KOPT-K1 (cell line): ENCODE results near the gene GLG1.
"Not testable (repeated sequence)": the region's sequence is repeated elsewhere in the genome, so short reads cannot be mapped to it uniquely, and the experiment has no call there.

Experiments
- H3K27ac ChIP-seq: fragments of 200-600 bp; sonication (generic); 2 replicates; pipeline ENCODE4 v1.5.1; 2016; ENCODE audit warnings: antibody characterized with exemption, mild to moderate bottlenecking, low read depth, low read length; ENCODE audit not compliant: poor library complexity, severe bottlenecking
- H3K36me3 ChIP-seq: fragments of 200-600 bp; sonication (generic); 2 replicates; pipeline ENCODE4 v1.5.1; 2017; ENCODE audit warnings: antibody characterized with exemption, mild to moderate bottlenecking, low read length, moderate library complexity; ENCODE audit not compliant: insufficient read depth
- H3K9me3 ChIP-seq: fragments of 200-600 bp; sonication (generic); 2 replicates; pipeline ENCODE4 v1.5.1; 2017; ENCODE audit warnings: antibody characterized with exemption, low read length, mild to moderate bottlenecking; ENCODE audit not compliant: insufficient read depth, poor library complexity, severe bottlenecking

Gene GLG1

DNA sequence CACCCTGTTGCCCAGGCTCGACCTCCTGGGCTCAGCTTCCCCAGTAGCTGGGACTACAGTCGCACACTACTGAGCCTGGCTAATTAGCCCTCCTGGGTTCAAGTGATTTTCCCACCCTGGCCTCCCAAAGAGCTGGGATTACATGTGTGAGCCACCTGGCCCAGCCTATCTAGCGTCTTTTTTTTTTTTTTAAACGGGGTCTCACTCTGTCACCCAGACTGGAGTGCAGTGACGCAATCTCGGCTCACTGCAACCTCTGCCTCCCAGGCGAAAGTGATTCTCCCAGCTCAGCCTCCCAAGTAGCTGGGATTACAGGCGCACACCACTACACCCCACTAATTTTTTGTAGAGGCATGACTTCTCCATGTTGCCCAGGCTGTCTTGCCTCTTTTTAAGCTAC lies 33.3 kb downstream of the GLG1 start:
- H3K27ac ChIP-seq, result no peak overlapping the region
- H3K9me3 ChIP-seq, result no peaks in the 10 kb centered on the region
- no peaks in the 10 kb centered on the region for H3K36me3 ChIP-seq

DNA sequence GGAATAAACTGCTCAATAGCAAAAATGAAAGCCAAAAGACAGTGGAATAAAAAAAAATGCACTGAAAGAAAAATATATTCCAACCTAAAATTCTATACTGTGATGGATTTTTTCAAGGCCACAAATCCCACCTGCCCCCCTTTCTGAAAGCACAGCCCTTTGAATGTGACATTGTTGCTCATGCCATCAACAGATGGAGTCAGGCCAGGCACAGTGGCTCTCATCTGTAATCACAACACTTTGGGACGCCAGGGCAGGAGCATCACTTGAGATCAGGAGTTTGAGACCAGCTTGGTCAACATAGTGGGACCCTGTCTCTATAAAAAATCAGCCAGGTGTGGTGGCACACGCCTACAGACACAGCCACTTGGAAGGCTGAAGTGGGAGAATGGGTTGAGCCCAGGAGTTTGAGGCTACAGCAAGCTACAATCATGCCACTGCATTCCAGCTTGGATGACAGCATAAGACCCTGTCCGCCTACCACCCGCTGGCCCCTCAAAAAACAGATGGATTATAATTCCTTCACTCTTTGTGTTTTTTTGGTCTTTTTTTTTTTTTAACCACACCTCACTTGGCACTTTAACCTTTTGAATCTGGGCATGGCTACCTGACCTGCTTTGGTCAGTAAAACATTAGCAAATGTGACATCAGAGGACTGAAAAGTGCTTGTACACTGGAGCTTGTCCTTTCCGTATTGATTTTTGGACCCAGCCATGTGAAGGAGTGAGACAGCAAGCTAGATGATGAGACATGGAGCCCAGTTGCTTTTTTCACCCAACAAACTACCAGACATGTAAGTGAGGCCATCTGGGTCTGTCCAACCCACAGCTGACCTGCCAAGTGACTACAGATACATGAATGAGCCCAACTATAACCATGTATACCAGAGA lies 36.3 kb downstream of the GLG1 start:
- Histone ChIP-seq H3K27ac (no peak overlapping the region), H3K9me3 (no peaks in the 10 kb centered on the region), H3K36me3 (no peaks in the 10 kb centered on the region)

DNA sequence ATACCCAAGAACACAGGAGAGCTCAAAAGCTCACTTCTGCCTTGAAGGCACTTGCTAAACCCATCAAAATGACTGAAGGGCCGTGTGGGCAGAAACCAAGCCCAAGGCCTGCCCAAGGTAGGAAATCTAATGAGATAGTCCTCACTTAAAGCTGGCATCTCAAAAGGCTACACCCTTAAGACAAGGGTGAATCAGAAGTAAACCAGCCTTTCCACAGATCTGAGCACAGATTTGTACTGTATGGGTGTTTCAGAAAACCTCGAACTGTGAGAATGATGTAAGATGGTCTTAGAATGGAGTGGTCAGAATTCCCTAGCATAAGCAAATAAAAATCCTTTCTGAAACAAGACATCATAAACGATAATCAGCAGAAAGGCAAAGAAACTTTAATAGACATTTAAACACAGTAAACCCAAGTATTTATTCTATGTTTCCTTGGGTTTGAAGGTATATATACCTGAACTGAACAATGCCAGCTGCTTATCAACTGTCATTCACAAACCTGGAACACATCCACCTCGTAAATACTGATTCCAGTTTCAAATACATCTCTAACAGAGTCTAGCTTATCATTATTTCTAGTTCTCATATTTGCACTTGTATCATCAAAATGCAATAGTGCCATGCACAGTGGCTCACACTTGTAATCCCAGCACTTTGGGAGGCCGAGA lies 37.8 kb downstream of the GLG1 start:
- Histone ChIP-seq H3K9me3 (no peaks in the 10 kb centered on the region), H3K36me3 (no peaks in the 10 kb centered on the region), H3K27ac (no peak overlapping the region)

DNA sequence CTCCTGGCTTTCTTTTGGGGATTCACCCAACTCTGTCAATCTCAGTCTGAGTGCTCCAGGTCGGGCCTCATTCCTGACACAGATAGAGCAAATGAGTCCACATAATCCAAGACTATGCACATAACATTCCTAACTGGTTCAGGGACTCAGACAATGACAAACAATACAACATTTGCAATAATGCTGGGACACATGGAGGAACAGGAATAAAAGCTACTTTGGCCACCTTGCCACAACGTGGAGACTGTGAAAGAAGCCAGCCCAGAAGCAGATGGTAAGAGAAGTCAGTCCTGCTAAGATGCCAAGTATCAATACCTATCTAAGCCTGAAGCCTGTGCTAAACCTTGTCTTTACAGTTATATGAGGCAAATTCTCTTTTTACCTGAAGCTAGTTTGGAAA lies 39.0 kb downstream of the GLG1 start:
- Histone ChIP-seq H3K27ac (no peak overlapping the region), H3K36me3 (no peaks in the 10 kb centered on the region), H3K9me3 (no peaks in the 10 kb centered on the region)

DNA sequence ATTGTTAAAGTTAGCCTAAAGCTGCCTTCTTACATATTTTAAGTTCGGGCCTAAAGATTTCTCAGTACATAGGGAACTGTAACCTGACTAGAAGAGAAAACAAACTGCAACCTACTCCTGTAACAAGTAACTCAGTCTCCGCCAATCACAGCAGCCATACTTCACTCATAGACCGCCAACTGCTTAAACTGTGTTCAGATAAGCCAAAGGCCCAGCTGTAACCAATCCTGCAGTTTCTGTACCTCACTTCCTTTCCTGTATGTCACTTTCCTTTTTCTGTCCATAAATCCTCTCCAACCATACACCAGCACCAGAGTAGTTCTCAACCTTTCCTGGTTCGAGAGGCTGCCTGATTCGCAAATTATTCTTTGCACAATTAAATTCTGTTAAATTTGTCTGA lies 41.5 kb downstream of the GLG1 start:
- H3K27ac ChIP-seq, result no peak overlapping the region
- H3K36me3 ChIP-seq, result no peaks in the 10 kb centered on the region
- H3K9me3 ChIP-seq, result no peaks in the 10 kb centered on the region

DNA sequence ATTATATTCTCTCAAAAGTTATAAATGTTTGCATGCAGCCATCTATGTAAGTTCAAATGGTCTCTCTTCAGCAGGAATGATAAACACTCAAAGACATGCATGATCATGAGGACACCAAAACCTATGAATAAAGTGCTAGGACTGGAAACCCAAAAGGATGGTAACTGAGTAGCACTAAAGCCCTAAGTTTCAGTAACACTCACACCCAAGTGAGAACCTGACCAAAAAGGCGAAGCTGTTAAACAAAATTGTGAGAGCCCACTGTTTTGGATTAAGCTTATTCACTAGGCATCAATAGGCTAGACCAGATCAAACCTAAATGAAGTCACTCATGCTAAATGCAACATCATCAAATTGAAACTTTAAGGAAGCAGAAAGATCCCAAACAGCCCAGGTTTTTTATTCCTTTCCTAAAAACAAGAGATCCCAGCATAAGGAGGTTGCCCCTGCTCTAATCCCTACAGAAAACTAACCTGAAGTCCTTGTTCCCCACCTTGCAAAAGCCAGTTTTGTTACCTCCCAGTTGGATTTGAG lies 42.4 kb downstream of the GLG1 start:
- no peaks in the 10 kb centered on the region for H3K36me3 ChIP-seq
- no peaks in the 10 kb centered on the region for H3K9me3 ChIP-seq
- no peak overlapping the region for H3K27ac ChIP-seq

DNA sequence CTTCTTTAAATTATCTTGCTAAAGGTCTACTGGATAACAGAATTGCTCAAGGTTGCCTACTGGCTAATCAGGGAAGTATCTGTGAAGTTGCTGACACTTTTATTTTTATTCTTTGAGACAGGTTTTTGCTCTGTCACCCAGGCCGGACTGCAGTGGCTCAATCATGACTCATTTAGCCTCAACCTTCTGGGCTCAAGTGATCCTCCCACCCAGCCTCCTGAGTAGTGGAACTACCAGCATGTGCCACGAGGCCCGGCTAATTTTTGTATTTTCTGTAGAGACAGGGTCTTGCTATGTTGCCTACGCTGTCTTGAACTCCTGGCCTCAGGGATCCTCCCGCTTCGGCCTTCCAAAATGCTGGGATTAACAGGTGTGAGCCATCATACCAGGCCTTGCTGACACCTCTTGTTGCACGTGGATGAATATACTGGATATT lies 43.1 kb downstream of the GLG1 start:
- no peaks in the 10 kb centered on the region for H3K9me3 ChIP-seq
- H3K27ac ChIP-seq, result no peak overlapping the region
- no peaks in the 10 kb centered on the region for H3K36me3 ChIP-seq

DNA sequence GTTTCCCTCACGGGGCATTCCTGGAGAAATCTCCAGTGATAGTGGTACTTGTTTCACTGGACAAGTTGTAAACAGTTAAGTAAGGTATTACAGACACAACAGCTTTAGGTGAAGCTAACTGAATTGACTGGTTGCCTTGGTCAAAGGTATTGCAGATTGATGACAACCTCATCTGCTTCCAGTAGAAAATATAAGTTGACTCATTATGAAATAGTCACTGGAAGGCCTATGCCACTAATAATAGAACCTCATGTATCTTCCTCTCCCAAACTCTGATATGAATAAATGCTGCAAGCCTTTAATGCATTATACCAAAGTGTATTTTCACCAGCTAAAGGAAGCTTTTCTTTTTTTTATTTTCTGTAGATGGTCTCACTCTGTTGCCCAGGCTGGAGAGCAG lies 44.8 kb downstream of the GLG1 start:
- Histone ChIP-seq H3K9me3 (no peaks in the 10 kb centered on the region), H3K27ac (no peak overlapping the region), H3K36me3 (no peaks in the 10 kb centered on the region)

DNA sequence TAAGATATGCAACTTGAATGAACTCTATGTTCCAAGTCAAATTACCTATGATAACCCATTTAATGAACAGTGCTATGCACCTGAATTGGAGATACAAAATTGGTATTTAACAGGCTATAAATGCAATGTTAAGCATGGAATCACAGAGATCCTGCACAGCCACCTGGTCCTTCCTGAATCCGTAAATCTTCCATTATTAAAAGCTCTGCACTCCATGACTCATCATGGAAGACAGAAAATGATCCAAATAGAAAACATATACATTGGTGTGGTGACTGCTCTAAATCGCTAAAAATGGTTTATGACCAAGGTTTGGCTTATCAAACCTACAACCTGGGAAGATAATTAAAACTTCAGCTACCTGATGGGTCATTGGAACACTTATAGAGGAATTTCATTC lies 45.3 kb downstream of the GLG1 start:
- H3K36me3 ChIP-seq, result no peaks in the 10 kb centered on the region
- H3K9me3 ChIP-seq, result no peaks in the 10 kb centered on the region
- H3K27ac ChIP-seq, result no peak overlapping the region

DNA sequence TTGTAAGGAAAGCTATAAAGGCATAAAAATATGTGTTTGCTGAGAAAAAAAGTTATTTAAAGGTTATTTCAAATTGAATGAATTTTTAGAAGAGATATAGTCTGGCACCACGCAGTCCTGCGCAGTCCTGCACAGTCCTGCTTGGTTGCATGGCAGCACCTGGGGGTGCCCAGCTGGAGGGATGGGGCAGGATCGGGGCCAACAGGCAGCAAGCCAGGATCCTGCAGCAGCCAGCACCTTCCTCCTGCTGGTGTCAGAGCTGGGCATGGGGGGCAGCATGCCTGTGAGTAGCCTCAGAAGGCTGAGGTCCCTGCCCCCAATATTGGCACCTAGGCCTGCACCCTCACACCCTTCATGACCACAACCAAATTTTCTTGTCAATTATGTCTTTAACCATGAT lies 46.0 kb downstream of the GLG1 start:
- Histone ChIP-seq H3K36me3 (no peaks in the 10 kb centered on the region), H3K9me3 (no peaks in the 10 kb centered on the region), H3K27ac (no peak overlapping the region)

DNA sequence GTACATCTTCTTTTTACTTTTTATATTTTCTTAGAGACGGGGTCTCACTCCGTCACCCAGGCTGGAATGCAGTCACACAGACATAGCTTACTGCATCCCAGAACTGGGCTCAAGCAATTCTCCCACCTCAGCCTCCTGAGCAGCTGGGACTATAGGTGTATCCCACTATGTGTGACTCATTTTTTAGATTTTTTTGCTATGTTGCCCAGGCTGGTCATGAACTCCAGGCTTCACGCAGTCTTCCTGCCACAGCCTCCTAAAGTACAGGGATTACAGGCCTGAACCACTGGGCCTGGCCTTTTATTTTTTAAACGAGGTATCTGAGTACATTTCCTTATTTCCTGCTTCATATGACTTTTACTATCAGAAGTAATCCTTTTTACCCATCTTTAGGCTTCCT lies 48.0 kb downstream of the GLG1 start:
- no peaks in the 10 kb centered on the region for H3K36me3 ChIP-seq
- no peak overlapping the region for H3K27ac ChIP-seq
- H3K9me3 ChIP-seq, result no peaks in the 10 kb centered on the region

DNA sequence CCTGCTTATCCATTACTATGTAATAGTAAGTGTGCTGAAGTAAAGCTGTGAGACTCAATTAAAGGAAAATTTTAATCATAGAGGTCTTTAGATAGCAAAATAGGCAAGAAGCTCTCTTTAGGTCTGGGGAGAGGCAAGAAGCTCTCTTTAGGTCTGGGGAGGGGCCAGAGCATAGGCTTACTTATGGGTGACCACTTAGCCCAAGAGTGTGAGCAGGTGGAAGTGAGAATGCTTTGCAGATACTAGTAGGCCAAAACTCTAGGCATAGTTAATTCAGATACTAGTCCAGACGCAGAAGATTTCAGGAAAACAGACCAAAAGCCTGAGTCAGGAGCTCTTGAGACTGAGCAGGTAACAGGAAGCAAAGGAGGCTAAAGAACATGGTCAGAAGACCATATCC lies 49.6 kb downstream of the GLG1 start:
- Histone ChIP-seq H3K9me3 (no peaks in the 10 kb centered on the region), H3K27ac (no peak overlapping the region), H3K36me3 (no peaks in the 10 kb centered on the region)

DNA sequence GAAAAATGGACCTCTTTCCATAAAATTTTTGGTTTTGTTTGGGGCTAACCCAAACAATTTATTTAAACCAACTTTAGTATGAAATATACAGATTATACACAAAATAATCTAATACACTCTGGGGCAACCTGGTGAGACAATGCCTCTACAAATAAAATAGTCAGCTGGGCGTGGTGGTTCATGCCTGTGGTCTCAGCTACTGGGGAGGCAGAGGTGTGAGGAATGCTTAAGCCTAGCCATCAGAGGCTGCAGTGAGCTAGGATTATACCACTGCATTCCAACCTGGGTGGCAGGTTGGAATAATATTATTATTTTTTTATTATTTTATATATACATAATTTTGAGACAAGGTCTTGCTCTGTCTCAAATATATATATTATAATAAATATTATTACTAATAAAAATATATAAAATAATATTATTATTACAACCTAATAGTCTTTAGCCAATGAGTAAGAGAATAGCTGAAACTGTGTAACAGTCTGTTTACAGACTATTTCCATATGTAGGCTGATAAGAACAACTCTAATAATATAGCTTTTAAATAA lies 50.5 kb downstream of the GLG1 start:
- Histone ChIP-seq H3K36me3 (no peaks in the 10 kb centered on the region), H3K9me3 (no peaks in the 10 kb centered on the region), H3K27ac (no peak overlapping the region)

DNA sequence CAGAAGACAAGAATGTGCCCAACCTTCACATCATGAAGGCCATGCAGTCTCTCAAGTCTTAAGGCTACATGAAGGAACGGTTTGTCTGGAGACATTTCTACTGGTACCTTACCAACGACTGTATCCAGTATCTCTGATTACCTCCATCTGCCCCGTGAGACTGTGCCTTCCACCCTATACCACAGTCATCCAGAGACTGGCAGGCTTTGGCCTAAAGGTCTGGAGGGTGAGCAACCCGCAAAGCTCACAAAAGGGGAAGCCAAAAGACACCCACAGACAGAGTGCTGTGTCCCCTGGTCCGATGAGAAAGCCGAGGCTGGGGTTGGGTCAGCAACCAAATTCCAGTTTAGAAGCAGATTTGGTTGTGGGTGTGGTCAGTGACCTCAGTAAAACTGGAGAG lies 54.6 kb downstream of the GLG1 start:
- H3K9me3 ChIP-seq, H3K27ac ChIP-seq, H3K36me3 ChIP-seq: not testable (repeated sequence)

DNA sequence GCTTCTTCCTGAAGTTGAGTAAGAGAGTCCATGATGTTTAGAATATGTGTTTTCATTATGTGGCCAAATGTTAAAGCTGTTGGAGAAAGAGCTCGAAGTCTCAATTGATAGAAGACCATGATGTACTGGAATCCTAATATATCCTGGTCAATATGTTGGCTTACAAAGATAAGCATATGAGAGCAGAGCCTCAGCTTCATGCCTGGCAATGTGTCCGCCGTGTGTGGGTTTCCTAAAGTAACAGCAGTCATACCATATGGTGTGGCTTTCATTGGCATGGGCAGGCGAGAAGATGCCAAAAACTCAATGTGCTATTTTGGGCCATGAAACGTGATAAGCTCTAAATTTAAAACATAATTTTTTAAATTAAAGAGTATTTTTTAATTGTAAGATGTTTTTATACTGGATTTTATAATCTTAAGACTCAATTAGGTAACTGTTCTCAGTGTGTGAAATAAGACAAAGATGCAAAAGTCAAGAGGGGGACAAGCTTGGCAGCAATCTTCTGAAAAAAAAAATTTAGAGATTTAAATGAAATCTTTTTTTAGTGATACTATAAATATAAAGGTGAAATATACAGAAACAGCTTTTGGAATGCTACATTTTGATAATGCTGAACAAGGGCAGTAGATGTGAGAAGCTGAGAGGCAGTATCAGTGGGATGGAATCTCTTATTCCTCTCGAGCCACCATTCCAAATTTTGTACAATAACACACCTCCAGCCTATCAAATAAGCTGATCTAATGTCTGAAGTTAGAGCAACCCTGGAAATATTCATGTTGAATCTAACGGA lies 56.5 kb downstream of the GLG1 start:
- not testable (repeated sequence) for H3K27ac ChIP-seq, H3K9me3 ChIP-seq, H3K36me3 ChIP-seq
